SK-N-SH treated with all-trans-retinoic acid at 6 μM for 48 hours (cell line): ENCODE data around the gene MRRF.

Experiments used
- ATAC-seq: fragments of 200-7000 bp; cut with Tn5 transposase; 3 replicates; pipeline ENCODE4 v1.9.1; 2020; ENCODE audit warnings: mild to moderate bottlenecking, moderate library complexity
- ARNTL ChIP-seq: fragments of 450-650 bp; formaldehyde crosslinking; IDR thresholded peaks from 2 replicates; pipeline ENCODE4 v1.5.0; 2020; ENCODE audit warnings: low read depth, mild to moderate bottlenecking, moderate library complexity, borderline replicate concordance
- CREB5 ChIP-seq: fragments of 250-450 bp; sonication (Bioruptor Pico); IDR thresholded peaks from 2 replicates; pipeline ENCODE4 v1.5.1; 2020; ENCODE audit warnings: low read depth, mild to moderate bottlenecking, moderate library complexity
- CSDC2 ChIP-seq: fragments of 250-450 bp; sonication (Bioruptor Pico); IDR thresholded peaks from 2 replicates; pipeline ENCODE4 v1.5.0; 2020; ENCODE audit warnings: mild to moderate bottlenecking, moderate library complexity
- ESRRG ChIP-seq: fragments of 250-450 bp; sonication (Bioruptor Pico); IDR thresholded peaks from 2 replicates; pipeline ENCODE4 v1.6.1; 2021; ENCODE audit warnings: mild to moderate bottlenecking
- GLIS3 ChIP-seq: fragments of 250-450 bp; sonication (Bioruptor Pico); IDR thresholded peaks from 2 replicates; pipeline ENCODE4 v1.5.0; 2020; ENCODE audit warnings: mild to moderate bottlenecking, moderate library complexity
- OSR1 ChIP-seq: fragments of 250-450 bp; sonication (Bioruptor Pico); IDR thresholded peaks from 2 replicates; pipeline ENCODE4 v1.8.0; 2022; ENCODE audit warnings: moderate library complexity, mild to moderate bottlenecking, inconsistent platforms
- PATZ1 ChIP-seq: fragments of 250-450 bp; sonication (Bioruptor Pico); IDR thresholded peaks from 2 replicates; pipeline ENCODE4 v1.8.0; 2020; ENCODE audit warnings: mild to moderate bottlenecking, moderate library complexity, borderline replicate concordance
- POU6F1 ChIP-seq: fragments of 250-450 bp; sonication (Bioruptor Pico); IDR thresholded peaks from 2 replicates; pipeline ENCODE4 v1.8.0; 2021; ENCODE audit warnings: low read depth, mild to moderate bottlenecking, moderate library complexity, borderline replicate concordance
- PPARA ChIP-seq: fragments of 250-450 bp; sonication (Bioruptor Pico); IDR thresholded peaks from 2 replicates; pipeline ENCODE4 v1.5.0; 2020; ENCODE audit warnings: mild to moderate bottlenecking, borderline replicate concordance
- RARB ChIP-seq: fragments of 250-450 bp; sonication (Bioruptor Pico); IDR thresholded peaks from 2 replicates; pipeline ENCODE4 v1.8.0; 2021; ENCODE audit warnings: mild to moderate bottlenecking, moderate library complexity
- SNAI2 ChIP-seq: fragments of 250-450 bp; sonication (Bioruptor Pico); IDR thresholded peaks from 2 replicates; pipeline ENCODE4 v1.5.0; 2020; ENCODE audit warnings: mild to moderate bottlenecking, moderate library complexity
- TCF4 ChIP-seq: fragments of 250-450 bp; sonication (Bioruptor Pico); IDR thresholded peaks from 2 replicates; pipeline ENCODE4 v1.8.0; 2021; ENCODE audit warnings: mild to moderate bottlenecking, moderate library complexity, borderline replicate concordance
- TOX ChIP-seq: fragments of 250-450 bp; sonication (Bioruptor Pico); IDR thresholded peaks from 2 replicates; pipeline ENCODE4 v1.8.0; 2021; ENCODE audit warnings: mild to moderate bottlenecking, moderate library complexity, borderline replicate concordance
- ZFP3 ChIP-seq: fragments of 250-450 bp; sonication (Bioruptor Pico); IDR thresholded peaks from 2 replicates; pipeline ENCODE4 v1.5.0; 2020; ENCODE audit warnings: mild to moderate bottlenecking, moderate library complexity
- ZNF565 ChIP-seq: fragments of 450-650 bp; formaldehyde crosslinking; conservative IDR thresholded peaks from 2 replicates; pipeline ENCODE4 v1.5.0; 2020; ENCODE audit warnings: low read depth, mild to moderate bottlenecking, moderate library complexity
- ZNF70 ChIP-seq: fragments of 450-650 bp; formaldehyde crosslinking; IDR thresholded peaks from 2 replicates; pipeline ENCODE4 v1.5.0; 2020; ENCODE audit warnings: mild to moderate bottlenecking, moderate library complexity
- ZNF8 ChIP-seq: fragments of 450-650 bp; formaldehyde crosslinking; IDR thresholded peaks from 2 replicates; pipeline ENCODE4 v1.5.0; 2020; ENCODE audit warnings: mild to moderate bottlenecking, moderate library complexity
- TF ChIP-seq, protein P1 (sequence below): fragments of 250-450 bp; sonication (Bioruptor Pico); IDR thresholded peaks from 2 replicates; pipeline ENCODE4 v1.5.1; 2021; ENCODE audit warnings: mild to moderate bottlenecking, moderate library complexity
- TF ChIP-seq, protein P2 (sequence below): fragments of 250-450 bp; sonication (Bioruptor Pico); IDR thresholded peaks from 2 replicates; pipeline ENCODE4 v1.5.0; 2020; ENCODE audit warnings: mild to moderate bottlenecking, moderate library complexity

MRRF gene

GRCh38 chr9:122228568-122229484 is 35.9 kb upstream of the MRRF start, which contains the start of gene LHX6 (continued):
- TF ChIP-seq POU6F1, result no peak
- no peak for TF ChIP-seq ZNF8 (CRISPR knock-in tag)
- TF ChIP-seq RARB (CRISPR knock-in tag), result no peak
- TF ChIP-seq CSDC2 (CRISPR knock-in tag), result no peak

- ATAC-seq, result no peak
These were observed 35.2 kb upstream of the MRRF start for GRCh38 chr9:122229485-122229837.

DNA sequence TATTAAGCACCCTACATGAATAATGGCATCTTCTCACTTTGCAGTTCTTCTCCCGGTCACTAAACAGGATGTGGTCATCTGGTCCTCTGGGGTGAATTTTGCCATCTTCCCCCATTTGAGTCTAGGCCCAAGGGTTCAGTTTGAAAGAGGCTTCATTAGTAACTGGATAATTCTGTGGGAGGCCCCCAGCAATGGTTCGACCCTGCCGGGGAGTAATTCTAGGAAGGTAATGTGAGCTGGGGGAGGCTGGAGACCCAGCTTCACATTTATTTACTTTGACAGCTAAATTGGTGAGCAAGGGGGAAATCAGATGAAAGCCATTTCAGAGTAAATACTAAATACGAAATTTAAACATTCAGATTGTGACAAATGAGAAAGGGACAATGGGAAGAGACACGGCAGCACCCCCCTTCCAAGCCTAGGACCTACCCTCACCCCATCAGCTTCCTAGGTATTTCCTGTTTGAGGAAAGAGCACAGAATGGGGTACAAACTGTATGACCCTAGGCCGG is 31.8 kb upstream of the MRRF start:
- TF ChIP-seq, protein P1, sequence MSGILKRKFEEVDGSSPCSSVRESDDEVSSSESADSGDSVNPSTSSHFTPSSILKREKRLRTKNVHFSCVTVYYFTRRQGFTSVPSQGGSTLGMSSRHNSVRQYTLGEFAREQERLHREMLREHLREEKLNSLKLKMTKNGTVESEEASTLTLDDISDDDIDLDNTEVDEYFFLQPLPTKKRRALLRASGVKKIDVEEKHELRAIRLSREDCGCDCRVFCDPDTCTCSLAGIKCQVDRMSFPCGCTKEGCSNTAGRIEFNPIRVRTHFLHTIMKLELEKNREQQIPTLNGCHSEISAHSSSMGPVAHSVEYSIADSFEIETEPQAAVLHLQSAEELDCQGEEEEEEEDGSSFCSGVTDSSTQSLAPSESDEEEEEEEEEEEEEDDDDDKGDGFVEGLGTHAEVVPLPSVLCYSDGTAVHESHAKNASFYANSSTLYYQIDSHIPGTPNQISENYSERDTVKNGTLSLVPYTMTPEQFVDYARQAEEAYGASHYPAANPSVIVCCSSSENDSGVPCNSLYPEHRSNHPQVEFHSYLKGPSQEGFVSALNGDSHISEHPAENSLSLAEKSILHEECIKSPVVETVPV (CRISPR knock-in tag), result no peak
- no peak for TF ChIP-seq TCF4 (CRISPR knock-in tag)
- no peak for TF ChIP-seq ZNF70 (CRISPR knock-in tag)
- TF ChIP-seq PPARA (CRISPR knock-in tag), result no peak
- TF ChIP-seq ARNTL, result no peak
- TF ChIP-seq ZNF565 (CRISPR knock-in tag), result no peak
- no peak for TF ChIP-seq PATZ1 (CRISPR knock-in tag)
- no peak for TF ChIP-seq TOX (CRISPR knock-in tag)
- TF ChIP-seq, protein P2, sequence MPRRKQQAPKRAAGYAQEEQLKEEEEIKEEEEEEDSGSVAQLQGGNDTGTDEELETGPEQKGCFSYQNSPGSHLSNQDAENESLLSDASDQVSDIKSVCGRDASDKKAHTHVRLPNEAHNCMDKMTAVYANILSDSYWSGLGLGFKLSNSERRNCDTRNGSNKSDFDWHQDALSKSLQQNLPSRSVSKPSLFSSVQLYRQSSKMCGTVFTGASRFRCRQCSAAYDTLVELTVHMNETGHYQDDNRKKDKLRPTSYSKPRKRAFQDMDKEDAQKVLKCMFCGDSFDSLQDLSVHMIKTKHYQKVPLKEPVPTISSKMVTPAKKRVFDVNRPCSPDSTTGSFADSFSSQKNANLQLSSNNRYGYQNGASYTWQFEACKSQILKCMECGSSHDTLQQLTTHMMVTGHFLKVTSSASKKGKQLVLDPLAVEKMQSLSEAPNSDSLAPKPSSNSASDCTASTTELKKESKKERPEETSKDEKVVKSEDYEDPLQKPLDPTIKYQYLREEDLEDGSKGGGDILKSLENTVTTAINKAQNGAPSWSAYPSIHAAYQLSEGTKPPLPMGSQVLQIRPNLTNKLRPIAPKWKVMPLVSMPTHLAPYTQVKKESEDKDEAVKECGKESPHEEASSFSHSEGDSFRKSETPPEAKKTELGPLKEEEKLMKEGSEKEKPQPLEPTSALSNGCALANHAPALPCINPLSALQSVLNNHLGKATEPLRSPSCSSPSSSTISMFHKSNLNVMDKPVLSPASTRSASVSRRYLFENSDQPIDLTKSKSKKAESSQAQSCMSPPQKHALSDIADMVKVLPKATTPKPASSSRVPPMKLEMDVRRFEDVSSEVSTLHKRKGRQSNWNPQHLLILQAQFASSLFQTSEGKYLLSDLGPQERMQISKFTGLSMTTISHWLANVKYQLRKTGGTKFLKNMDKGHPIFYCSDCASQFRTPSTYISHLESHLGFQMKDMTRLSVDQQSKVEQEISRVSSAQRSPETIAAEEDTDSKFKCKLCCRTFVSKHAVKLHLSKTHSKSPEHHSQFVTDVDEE (CRISPR knock-in tag), result no peak
- no peak for TF ChIP-seq POU6F1
- no peak for TF ChIP-seq SNAI2 (CRISPR knock-in tag)
- TF ChIP-seq CREB5 (CRISPR knock-in tag), result no peak
- no peak for TF ChIP-seq GLIS3 (CRISPR knock-in tag)
- no peak for TF ChIP-seq CSDC2 (CRISPR knock-in tag)
- TF ChIP-seq ZNF8 (CRISPR knock-in tag), result no peak
- TF ChIP-seq ESRRG, result no peak
- TF ChIP-seq OSR1 (CRISPR knock-in tag), result no peak
- no peak for ATAC-seq

More at GRCh38 chr9:122229485-122229837, 35.2 kb upstream of the MRRF start:
- no peak for TF ChIP-seq TCF4 (CRISPR knock-in tag)
- TF ChIP-seq ZNF8 (CRISPR knock-in tag), result no peak
- TF ChIP-seq GLIS3 (CRISPR knock-in tag), result no peak
- no peak for TF ChIP-seq ZFP3 (CRISPR knock-in tag)
